A549 (cell line): ENCODE results near the gene CIROP.

Experiments
- BHLHE40 ChIP-seq: IDR thresholded peaks from 2 replicates; pipeline ENCODE4 v1.6.1; 2012; ENCODE audit warnings: low read depth, low read length, inconsistent platforms
- CEBPB ChIP-seq, 2 experiments: fragments of >200 bp in 1 of 2; sonication (Bioruptor Twin) in 1 of 2; formaldehyde crosslinking in 1 of 2; IDR thresholded peaks; 2 replicates each; pipeline ENCODE4 v1.6.1; 2012 to 2016
- ESRRA ChIP-seq: fragments of 150-350 bp; IDR thresholded peaks from 2 replicates; pipeline ENCODE4 v1.6.1; 2014; ENCODE audit warnings: mild to moderate bottlenecking, low read length, borderline replicate concordance
- HOXB5 ChIP-seq: fragments of 250-450 bp; sonication (Bioruptor Pico); IDR thresholded peaks from 2 replicates; pipeline ENCODE4 v1.5.0; 2020; ENCODE audit warnings: mild to moderate bottlenecking, moderate library complexity
- PHF8 ChIP-seq: fragments of 200-600 bp; sonication (generic); IDR thresholded peaks from 2 replicates; pipeline ENCODE4 v1.6.1; 2016; ENCODE audit warnings: low read depth, mild to moderate bottlenecking, antibody characterized with exemption, moderate library complexity, borderline replicate concordance
- POLR2A ChIP-seq: IDR thresholded peaks from 2 replicates; pipeline ENCODE4 v1.6.1; 2012; ENCODE audit warnings: mild to moderate bottlenecking, low read length
- RCOR1 ChIP-seq: fragments of 150-350 bp; IDR thresholded peaks from 2 replicates; pipeline ENCODE4 v1.6.1; 2014; ENCODE audit warnings: antibody characterized with exemption, low read length, low read depth
- SREBF2 ChIP-seq: fragments of 450-650 bp; IDR thresholded peaks from 2 replicates; pipeline ENCODE4 v1.6.1; 2014; ENCODE audit warnings: mild to moderate bottlenecking, moderate library complexity
- TF ChIP-seq, protein P1 (sequence below): fragments of 200-600 bp; sonication (generic); IDR thresholded peaks from 2 replicates; pipeline ENCODE4 v1.6.1; 2016; ENCODE audit warnings: antibody characterized with exemption, mild to moderate bottlenecking, moderate library complexity
- TF ChIP-seq, protein P2 (sequence below): fragments of >200 bp; sonication (Bioruptor Twin); formaldehyde crosslinking; IDR thresholded peaks from 3 replicates; pipeline ENCODE4 v1.5.1; 2016
- TF ChIP-seq, protein P3 (sequence below): IDR thresholded peaks from 2 replicates; pipeline ENCODE4 v1.6.1; 2012
- TF ChIP-seq, protein P4 (sequence below): IDR thresholded peaks from 2 replicates; pipeline ENCODE4 v1.6.1; 2012

DNA sequence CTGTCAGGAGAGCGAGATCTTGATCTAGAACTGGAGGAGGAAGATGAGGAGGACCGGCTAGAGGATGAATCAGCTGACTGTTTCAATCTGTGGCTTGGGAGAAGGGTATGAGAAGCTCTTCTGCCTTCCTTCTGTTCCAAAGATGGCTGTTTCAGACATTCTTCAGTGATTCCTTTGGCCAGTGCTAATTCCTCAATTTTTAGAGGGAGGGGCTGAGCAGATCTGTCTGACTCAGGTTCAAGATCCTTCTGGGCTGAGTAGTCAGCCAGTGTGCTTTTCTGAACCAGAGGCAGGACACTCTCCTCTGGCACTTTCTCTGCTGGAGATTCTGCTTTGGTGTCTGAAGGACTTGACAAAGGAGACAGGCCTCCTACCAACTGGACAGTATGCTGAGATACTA lies 25.1 kb downstream of the CIROP start:
- TF ChIP-seq, protein P1, sequence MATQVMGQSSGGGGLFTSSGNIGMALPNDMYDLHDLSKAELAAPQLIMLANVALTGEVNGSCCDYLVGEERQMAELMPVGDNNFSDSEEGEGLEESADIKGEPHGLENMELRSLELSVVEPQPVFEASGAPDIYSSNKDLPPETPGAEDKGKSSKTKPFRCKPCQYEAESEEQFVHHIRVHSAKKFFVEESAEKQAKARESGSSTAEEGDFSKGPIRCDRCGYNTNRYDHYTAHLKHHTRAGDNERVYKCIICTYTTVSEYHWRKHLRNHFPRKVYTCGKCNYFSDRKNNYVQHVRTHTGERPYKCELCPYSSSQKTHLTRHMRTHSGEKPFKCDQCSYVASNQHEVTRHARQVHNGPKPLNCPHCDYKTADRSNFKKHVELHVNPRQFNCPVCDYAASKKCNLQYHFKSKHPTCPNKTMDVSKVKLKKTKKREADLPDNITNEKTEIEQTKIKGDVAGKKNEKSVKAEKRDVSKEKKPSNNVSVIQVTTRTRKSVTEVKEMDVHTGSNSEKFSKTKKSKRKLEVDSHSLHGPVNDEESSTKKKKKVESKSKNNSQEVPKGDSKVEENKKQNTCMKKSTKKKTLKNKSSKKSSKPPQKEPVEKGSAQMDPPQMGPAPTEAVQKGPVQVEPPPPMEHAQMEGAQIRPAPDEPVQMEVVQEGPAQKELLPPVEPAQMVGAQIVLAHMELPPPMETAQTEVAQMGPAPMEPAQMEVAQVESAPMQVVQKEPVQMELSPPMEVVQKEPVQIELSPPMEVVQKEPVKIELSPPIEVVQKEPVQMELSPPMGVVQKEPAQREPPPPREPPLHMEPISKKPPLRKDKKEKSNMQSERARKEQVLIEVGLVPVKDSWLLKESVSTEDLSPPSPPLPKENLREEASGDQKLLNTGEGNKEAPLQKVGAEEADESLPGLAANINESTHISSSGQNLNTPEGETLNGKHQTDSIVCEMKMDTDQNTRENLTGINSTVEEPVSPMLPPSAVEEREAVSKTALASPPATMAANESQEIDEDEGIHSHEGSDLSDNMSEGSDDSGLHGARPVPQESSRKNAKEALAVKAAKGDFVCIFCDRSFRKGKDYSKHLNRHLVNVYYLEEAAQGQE, result no peak
- TF ChIP-seq, protein P2, sequence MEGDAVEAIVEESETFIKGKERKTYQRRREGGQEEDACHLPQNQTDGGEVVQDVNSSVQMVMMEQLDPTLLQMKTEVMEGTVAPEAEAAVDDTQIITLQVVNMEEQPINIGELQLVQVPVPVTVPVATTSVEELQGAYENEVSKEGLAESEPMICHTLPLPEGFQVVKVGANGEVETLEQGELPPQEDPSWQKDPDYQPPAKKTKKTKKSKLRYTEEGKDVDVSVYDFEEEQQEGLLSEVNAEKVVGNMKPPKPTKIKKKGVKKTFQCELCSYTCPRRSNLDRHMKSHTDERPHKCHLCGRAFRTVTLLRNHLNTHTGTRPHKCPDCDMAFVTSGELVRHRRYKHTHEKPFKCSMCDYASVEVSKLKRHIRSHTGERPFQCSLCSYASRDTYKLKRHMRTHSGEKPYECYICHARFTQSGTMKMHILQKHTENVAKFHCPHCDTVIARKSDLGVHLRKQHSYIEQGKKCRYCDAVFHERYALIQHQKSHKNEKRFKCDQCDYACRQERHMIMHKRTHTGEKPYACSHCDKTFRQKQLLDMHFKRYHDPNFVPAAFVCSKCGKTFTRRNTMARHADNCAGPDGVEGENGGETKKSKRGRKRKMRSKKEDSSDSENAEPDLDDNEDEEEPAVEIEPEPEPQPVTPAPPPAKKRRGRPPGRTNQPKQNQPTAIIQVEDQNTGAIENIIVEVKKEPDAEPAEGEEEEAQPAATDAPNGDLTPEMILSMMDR, result no peak
- TF ChIP-seq BHLHE40, result no peak
- no peak for TF ChIP-seq CEBPB (IDR thresholded peaks at IDR 0.05)
- no peak for TF ChIP-seq POLR2A
- TF ChIP-seq, protein P3, sequence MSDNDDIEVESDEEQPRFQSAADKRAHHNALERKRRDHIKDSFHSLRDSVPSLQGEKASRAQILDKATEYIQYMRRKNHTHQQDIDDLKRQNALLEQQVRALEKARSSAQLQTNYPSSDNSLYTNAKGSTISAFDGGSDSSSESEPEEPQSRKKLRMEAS, result no peak
- TF ChIP-seq RCOR1, result no peak
- TF ChIP-seq HOXB5 (CRISPR knock-in tag), result no peak
- no peak for TF ChIP-seq PHF8
- TF ChIP-seq, protein P4, sequence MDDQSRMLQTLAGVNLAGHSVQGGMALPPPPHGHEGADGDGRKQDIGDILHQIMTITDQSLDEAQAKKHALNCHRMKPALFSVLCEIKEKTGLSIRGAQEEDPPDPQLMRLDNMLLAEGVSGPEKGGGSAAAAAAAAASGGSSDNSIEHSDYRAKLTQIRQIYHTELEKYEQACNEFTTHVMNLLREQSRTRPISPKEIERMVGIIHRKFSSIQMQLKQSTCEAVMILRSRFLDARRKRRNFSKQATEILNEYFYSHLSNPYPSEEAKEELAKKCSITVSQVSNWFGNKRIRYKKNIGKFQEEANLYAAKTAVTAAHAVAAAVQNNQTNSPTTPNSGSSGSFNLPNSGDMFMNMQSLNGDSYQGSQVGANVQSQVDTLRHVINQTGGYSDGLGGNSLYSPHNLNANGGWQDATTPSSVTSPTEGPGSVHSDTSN, result no peak
- TF ChIP-seq SREBF2, result no peak
- TF ChIP-seq ESRRA, result no peak
